ENCODE measurements around the gene RDH8. TPM values are rescaled to one million over a fixed set of nuclear protein-coding genes. Genes with fewer than 3 reads are reported as not detected.

The RDH8 gene
- total and polyA plus RNA-seq, 2 donors (not counting 1 experiment from before 2014, with no cell fraction given), result 0.06 TPM; not detected in 1

DNA sequence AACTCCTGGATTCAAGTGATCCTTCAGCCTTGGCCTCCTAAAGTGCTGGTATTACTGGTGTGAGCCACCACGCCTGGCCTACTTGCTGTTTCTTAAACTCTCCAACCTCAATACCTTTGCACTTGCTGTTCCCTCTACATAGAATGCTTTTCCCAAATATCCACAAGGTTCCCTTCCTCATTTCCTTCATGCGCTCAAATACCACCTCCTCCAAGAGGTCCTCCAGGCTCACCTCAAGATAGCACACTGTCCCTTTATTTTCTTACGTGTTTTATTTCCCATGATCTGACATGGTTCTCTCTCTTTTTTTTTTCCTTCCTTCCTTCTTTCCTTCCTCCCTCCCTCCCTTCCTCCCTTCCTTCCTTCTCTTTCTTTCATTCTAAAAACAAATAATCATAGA lies 13.5 kb downstream of the RDH8 start:
- Histone ChIP-seq H3K9ac (ENCODE audit: insufficient read depth, low read length) (no peak overlapping the region), H2AFZ (ENCODE audit: low read length) (no peak overlapping the region), H3K9me3 (ENCODE audit: control insufficient read depth, insufficient read depth, low read depth, low read length) (no peaks in the 10 kb centered on the region), H3K4me1 (ENCODE audit: control insufficient read depth, extremely low read depth, insufficient read depth, low read length) (no peaks in the 10 kb centered on the region), H3K36me3 (ENCODE audit: control insufficient read depth, insufficient read depth, low read length) (no peaks in the 10 kb centered on the region), H3K27ac (ENCODE audit: insufficient read depth, low read length) (no peak overlapping the region), H4K20me1 (ENCODE audit: control insufficient read depth, extremely low read depth, insufficient read depth, low read length) (no peaks in the 10 kb centered on the region), H3K4me2 (ENCODE audit: extremely low read depth, insufficient read depth, low read length) (no peak overlapping the region), H3K27me3 (ENCODE audit: control insufficient read depth, insufficient read depth, low read length) (peaks cover 2% of the 10 kb centered on the region), H3K4me3 (replicated peaks in 1 of 4; ENCODE audit: control extremely low read depth in 1 of 4, insufficient read depth in 1 of 4, low read depth in 3 of 4, low read length in 4 of 4) (no peak overlapping the region), H3K79me2 (ENCODE audit: control insufficient read depth, insufficient read depth, low read length) (no peaks in the 10 kb centered on the region)
- TF ChIP-seq, protein P1, sequence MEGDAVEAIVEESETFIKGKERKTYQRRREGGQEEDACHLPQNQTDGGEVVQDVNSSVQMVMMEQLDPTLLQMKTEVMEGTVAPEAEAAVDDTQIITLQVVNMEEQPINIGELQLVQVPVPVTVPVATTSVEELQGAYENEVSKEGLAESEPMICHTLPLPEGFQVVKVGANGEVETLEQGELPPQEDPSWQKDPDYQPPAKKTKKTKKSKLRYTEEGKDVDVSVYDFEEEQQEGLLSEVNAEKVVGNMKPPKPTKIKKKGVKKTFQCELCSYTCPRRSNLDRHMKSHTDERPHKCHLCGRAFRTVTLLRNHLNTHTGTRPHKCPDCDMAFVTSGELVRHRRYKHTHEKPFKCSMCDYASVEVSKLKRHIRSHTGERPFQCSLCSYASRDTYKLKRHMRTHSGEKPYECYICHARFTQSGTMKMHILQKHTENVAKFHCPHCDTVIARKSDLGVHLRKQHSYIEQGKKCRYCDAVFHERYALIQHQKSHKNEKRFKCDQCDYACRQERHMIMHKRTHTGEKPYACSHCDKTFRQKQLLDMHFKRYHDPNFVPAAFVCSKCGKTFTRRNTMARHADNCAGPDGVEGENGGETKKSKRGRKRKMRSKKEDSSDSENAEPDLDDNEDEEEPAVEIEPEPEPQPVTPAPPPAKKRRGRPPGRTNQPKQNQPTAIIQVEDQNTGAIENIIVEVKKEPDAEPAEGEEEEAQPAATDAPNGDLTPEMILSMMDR (conservative IDR thresholded peaks at IDR 0.05 in 1 of 2, IDR thresholded peaks at IDR 0.05 in 1 of 2; ENCODE audit: low read depth in 1 of 2, low read length in 2 of 2), result no peak
- no peak for TF ChIP-seq EZH2 (IDR thresholded peaks at IDR 0.05; ENCODE audit: low read length, missing control alignments)
- DNase-seq (ENCODE audit: low read depth in 2 of 2), result no peak

DNA sequence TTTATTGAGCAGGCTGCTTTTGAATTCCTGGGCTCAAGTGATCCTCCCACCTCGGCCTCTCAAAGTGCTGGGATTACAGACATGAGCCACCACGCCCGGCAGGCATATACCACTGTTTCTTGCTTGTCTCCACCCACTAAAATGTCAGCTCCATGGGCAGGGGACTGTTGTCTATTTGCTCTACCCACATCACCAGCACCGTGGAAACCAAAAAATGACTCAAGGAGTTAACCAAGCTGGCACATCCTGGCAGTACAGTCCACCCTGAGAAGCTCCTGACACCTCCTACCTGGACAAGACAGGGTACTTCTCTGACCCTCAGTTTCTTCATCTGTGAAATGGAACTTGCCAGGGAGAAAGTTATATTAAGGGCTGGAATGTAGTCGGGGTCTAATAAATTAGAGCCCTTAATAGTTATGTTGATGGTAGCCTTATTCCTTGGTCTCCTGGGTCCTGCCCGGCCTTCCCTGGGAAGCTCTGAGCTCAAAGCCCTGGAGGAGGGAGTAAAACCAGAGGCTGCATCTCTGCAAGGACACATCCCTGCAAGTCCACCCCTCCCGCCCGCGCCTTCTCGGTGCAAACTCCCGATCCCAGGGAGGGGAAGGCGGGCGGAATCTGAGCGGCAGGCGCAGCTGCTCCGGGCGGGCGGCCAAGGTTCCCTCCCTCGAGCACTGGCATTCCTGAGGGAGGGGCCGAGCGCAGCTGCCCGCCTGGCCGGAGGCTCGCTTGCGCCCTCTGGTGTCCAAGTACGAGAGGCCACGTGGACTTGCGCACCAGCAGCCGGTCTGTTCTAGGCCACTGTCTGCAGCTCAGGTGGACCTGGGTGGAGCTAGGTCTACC lies 14.1 kb downstream of the RDH8 start:
- Histone ChIP-seq H3K4me3 (replicated peaks in 1 of 4; ENCODE audit: control extremely low read depth in 1 of 4, insufficient read depth in 1 of 4, low read depth in 3 of 4, low read length in 4 of 4) (no peak overlapping the region), H3K36me3 (ENCODE audit: control insufficient read depth, insufficient read depth, low read length) (no peaks in the 10 kb centered on the region), H3K4me1 (ENCODE audit: control insufficient read depth, extremely low read depth, insufficient read depth, low read length) (no peaks in the 10 kb centered on the region), H3K4me2 (ENCODE audit: extremely low read depth, insufficient read depth, low read length) (peak overlapping the region; percentile 1), H3K79me2 (ENCODE audit: control insufficient read depth, insufficient read depth, low read length) (no peaks in the 10 kb centered on the region), H4K20me1 (ENCODE audit: control insufficient read depth, extremely low read depth, insufficient read depth, low read length) (no peaks in the 10 kb centered on the region), H3K9ac (ENCODE audit: insufficient read depth, low read length) (no peak overlapping the region), H3K27ac (ENCODE audit: insufficient read depth, low read length) (no peak overlapping the region), H3K27me3 (ENCODE audit: control insufficient read depth, insufficient read depth, low read length) (peaks cover 6% of the 10 kb centered on the region), H3K9me3 (ENCODE audit: control insufficient read depth, insufficient read depth, low read depth, low read length) (no peaks in the 10 kb centered on the region), H2AFZ (ENCODE audit: low read length) (no peak overlapping the region)
- no peak for TF ChIP-seq EZH2 (IDR thresholded peaks at IDR 0.05; ENCODE audit: low read length, missing control alignments)
- TF ChIP-seq, protein P1 (conservative IDR thresholded peaks at IDR 0.05 in 1 of 2, IDR thresholded peaks at IDR 0.05 in 1 of 2; ENCODE audit: low read depth in 1 of 2, low read length in 2 of 2), result peak; percentile 73 to 77
- peak; percentile 86 to 93 for DNase-seq (ENCODE audit: low read depth in 2 of 2)

DNA sequence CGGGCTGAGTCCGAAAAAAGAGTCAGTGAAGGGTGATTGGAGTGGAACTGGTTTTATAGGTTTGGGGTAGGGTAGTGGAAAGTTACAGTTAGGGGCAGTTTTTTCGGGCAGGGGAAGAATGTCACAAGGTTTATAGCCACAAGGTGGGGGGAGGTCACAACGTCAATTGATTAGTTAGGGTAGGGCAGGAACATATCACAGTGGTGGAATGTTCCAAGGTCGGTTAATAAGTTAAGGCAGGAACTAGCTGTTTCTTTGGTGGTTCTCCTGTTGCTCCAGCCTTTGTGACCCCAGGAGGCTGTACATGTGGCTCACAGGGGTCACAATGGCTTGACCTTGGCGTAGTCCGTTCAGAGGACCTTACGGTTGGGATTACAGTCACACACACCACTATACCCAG lies 20.3 kb downstream of the RDH8 start:
- TF ChIP-seq, protein P1 (conservative IDR thresholded peaks at IDR 0.05 in 1 of 2, IDR thresholded peaks at IDR 0.05 in 1 of 2; ENCODE audit: low read depth in 1 of 2, low read length in 2 of 2), result no peak
- no peak for TF ChIP-seq EZH2 (IDR thresholded peaks at IDR 0.05; ENCODE audit: low read length, missing control alignments)
- no peak for DNase-seq (ENCODE audit: low read depth in 2 of 2)
- H3K4me1 ChIP-seq (ENCODE audit: control insufficient read depth, extremely low read depth, insufficient read depth, low read length), result no peaks in the 10 kb centered on the region
- peaks cover 28% of the 10 kb centered on the region for H3K27me3 ChIP-seq (ENCODE audit: control insufficient read depth, insufficient read depth, low read length)
- no peak overlapping the region for H2AFZ ChIP-seq (ENCODE audit: low read length)
- no peaks in the 10 kb centered on the region for H4K20me1 ChIP-seq (ENCODE audit: control insufficient read depth, extremely low read depth, insufficient read depth, low read length)
- H3K9ac ChIP-seq (ENCODE audit: insufficient read depth, low read length), result no peak overlapping the region
- H3K36me3 ChIP-seq (ENCODE audit: control insufficient read depth, insufficient read depth, low read length), result no peaks in the 10 kb centered on the region
- no peaks in the 10 kb centered on the region for H3K9me3 ChIP-seq (ENCODE audit: control insufficient read depth, insufficient read depth, low read depth, low read length)
- H3K27ac ChIP-seq (ENCODE audit: insufficient read depth, low read length), result no peak overlapping the region
- no peak overlapping the region for H3K4me2 ChIP-seq (ENCODE audit: extremely low read depth, insufficient read depth, low read length)
- no peak overlapping the region for H3K4me3 ChIP-seq (replicated peaks in 1 of 4; ENCODE audit: control extremely low read depth in 1 of 4, insufficient read depth in 1 of 4, low read depth in 3 of 4, low read length in 4 of 4)
- no peaks in the 10 kb centered on the region for H3K79me2 ChIP-seq (ENCODE audit: control insufficient read depth, insufficient read depth, low read length)

Data from fibroblast of lung (primary cell).